MM.1S (cell line): ENCODE measurements around the gene SPIRE1.
"Not testable (repeated sequence)": the region's sequence is repeated elsewhere in the genome, so short reads cannot be mapped to it uniquely, and the experiment has no call there.

Experiments
- DNase-seq: peaks from one replicate; pipeline ENCODE4 v3.0.0-alpha.2; 2015
- H2AFZ ChIP-seq: fragments of 300-600 bp; sonication (generic); 2 replicates; pipeline ENCODE4 v1.6.0; 2016; ENCODE audit warnings: antibody characterized with exemption, low read length
- H3F3A ChIP-seq: fragments of 300-600 bp; sonication (generic); 2 replicates; pipeline ENCODE4 v1.6.1; 2016; ENCODE audit warnings: mild to moderate bottlenecking, antibody characterized with exemption, low read length, moderate library complexity, mixed read lengths; ENCODE audit not compliant: insufficient read depth
- H3K27ac ChIP-seq: fragments of 300-600 bp; sonication (generic); 2 replicates; pipeline ENCODE4 v1.5.1; 2016; ENCODE audit warnings: mild to moderate bottlenecking, low read length
- H3K27me3 ChIP-seq: fragments of 300-600 bp; sonication (generic); replicated peaks from 2 replicates; pipeline ENCODE4 v1.6.0; 2016; ENCODE audit warnings: low read length; ENCODE audit not compliant: insufficient read depth
- H3K36me3 ChIP-seq: fragments of 300-600 bp; sonication (generic); replicated peaks from 2 replicates; pipeline ENCODE4 v1.6.1; 2016; ENCODE audit warnings: mild to moderate bottlenecking, low read length, mixed read lengths; ENCODE audit not compliant: insufficient read depth
- H3K4me1 ChIP-seq: fragments of 300-600 bp; sonication (generic); 2 replicates; pipeline ENCODE4 v1.6.1; 2016; ENCODE audit warnings: low read length, mixed read lengths
- H3K4me2 ChIP-seq: fragments of 300-600 bp; sonication (generic); 2 replicates; pipeline ENCODE4 v1.6.0; 2016; ENCODE audit warnings: low read depth, low read length
- H3K4me3 ChIP-seq: fragments of 300-600 bp; sonication (generic); 2 replicates; pipeline ENCODE4 v1.5.1; 2016; ENCODE audit warnings: low read length, mixed read lengths
- H3K79me2 ChIP-seq: fragments of 300-600 bp; sonication (generic); 2 replicates; pipeline ENCODE4 v1.6.1; 2016; ENCODE audit warnings: mixed run types, low read length, mixed read lengths
- H3K9ac ChIP-seq: fragments of 300-600 bp; sonication (generic); 2 replicates; pipeline ENCODE4 v1.6.1; 2016; ENCODE audit warnings: low read length, mixed read lengths
- H3K9me2 ChIP-seq: fragments of 300-600 bp; sonication (generic); replicated peaks from 2 replicates; pipeline ENCODE4 v1.6.1; 2016; ENCODE audit warnings: mild to moderate bottlenecking, low read length, mixed read lengths; ENCODE audit not compliant: insufficient read depth
- H3K9me3 ChIP-seq: fragments of 300-600 bp; sonication (generic); replicated peaks from 2 replicates; pipeline ENCODE4 v1.6.1; 2016; ENCODE audit warnings: mild to moderate bottlenecking, low read length, mixed read lengths; ENCODE audit not compliant: insufficient read depth
- H4K20me1 ChIP-seq: fragments of 300-600 bp; sonication (generic); 2 replicates; pipeline ENCODE4 v1.6.1; 2016; ENCODE audit warnings: mild to moderate bottlenecking, low read length, moderate library complexity, mixed read lengths; ENCODE audit not compliant: insufficient read depth
- CTCF ChIP-seq: fragments of 300-600 bp; sonication (generic); IDR thresholded peaks from 2 replicates; pipeline ENCODE4 v1.5.1; 2016; ENCODE audit warnings: antibody characterized with exemption, low read length, mixed read lengths
- EZH2 ChIP-seq: fragments of 300-600 bp; sonication (generic); optimal IDR thresholded peaks from 2 replicates; pipeline ENCODE3; 2017; ENCODE audit warnings: low read depth, mild to moderate bottlenecking, antibody characterized with exemption, low read length, mixed read lengths
- EZH2phosphoT487 ChIP-seq: fragments of 300-600 bp; sonication (generic); IDR thresholded peaks from 2 replicates; pipeline ENCODE4 v1.6.1; 2018; ENCODE audit warnings: antibody characterized with exemption, low read length

SPIRE1 gene

GRCh38 chr18:12647773-12648172 lies 10.1 kb downstream of the SPIRE1 start:
- no peaks in the 10 kb centered on the region for H3K4me1 ChIP-seq
- no peaks in the 10 kb centered on the region for H3K36me3 ChIP-seq
- H3K9me2 ChIP-seq: no peaks in the 10 kb centered on the region
- no peaks in the 10 kb centered on the region for H3K27me3 ChIP-seq
- no peak overlapping the region for H3K27ac ChIP-seq
- no peaks in the 10 kb centered on the region for H3K9me3 ChIP-seq
- H3K9ac ChIP-seq: no peak overlapping the region
- H3K4me2 ChIP-seq: no peak overlapping the region
- no peak overlapping the region for H2AFZ ChIP-seq
- no peak overlapping the region for H3K4me3 ChIP-seq
- TF ChIP-seq EZH2phosphoT487: no peak
- no peak for TF ChIP-seq EZH2
- no peak for TF ChIP-seq CTCF
- H3F3A ChIP-seq: no peaks in the 10 kb centered on the region
- H4K20me1 ChIP-seq: no peaks in the 10 kb centered on the region
- no peaks in the 10 kb centered on the region for H3K79me2 ChIP-seq
- DNase-seq: no peak

GRCh38 chr18:12645751-12646203 lies 12.1 kb downstream of the SPIRE1 start:
- H3K4me2 ChIP-seq: no peak overlapping the region
- no peaks in the 10 kb centered on the region for H3F3A ChIP-seq
- H4K20me1 ChIP-seq: no peaks in the 10 kb centered on the region
- H3K9me3 ChIP-seq: no peaks in the 10 kb centered on the region
- no peak overlapping the region for H2AFZ ChIP-seq
- H3K36me3 ChIP-seq: no peaks in the 10 kb centered on the region
- no peaks in the 10 kb centered on the region for H3K27me3 ChIP-seq
- no peak overlapping the region for H3K4me3 ChIP-seq
- H3K9ac ChIP-seq: no peak overlapping the region
- TF ChIP-seq CTCF: no peak
- TF ChIP-seq EZH2: no peak
- TF ChIP-seq EZH2phosphoT487: no peak
- no peaks in the 10 kb centered on the region for H3K79me2 ChIP-seq
- H3K4me1 ChIP-seq: no peaks in the 10 kb centered on the region
- DNase-seq: no peak
- H3K27ac ChIP-seq: no peak overlapping the region
- H3K9me2 ChIP-seq: no peaks in the 10 kb centered on the region

- no peaks in the 10 kb centered on the region for H4K20me1 ChIP-seq
- TF ChIP-seq EZH2phosphoT487 (no peak), EZH2 (no peak), CTCF (no peak)
Measured at GRCh38 chr18:12645254-12645653, 12.7 kb downstream of the SPIRE1 start.

GRCh38 chr18:12643756-12644155 lies 14.2 kb downstream of the SPIRE1 start:
- not testable (repeated sequence) for H3K27ac ChIP-seq, H4K20me1 ChIP-seq, H3K79me2 ChIP-seq, H3K9ac ChIP-seq, H3K4me2 ChIP-seq, H3K9me3 ChIP-seq, H3K4me1 ChIP-seq, H3K36me3 ChIP-seq, H3K27me3 ChIP-seq, H3F3A ChIP-seq, H2AFZ ChIP-seq, H3K4me3 ChIP-seq, H3K9me2 ChIP-seq, DNase-seq

More at GRCh38 chr18:12645254-12645653, 12.7 kb downstream of the SPIRE1 start:
- Histone ChIP-seq H3K4me1 (no peaks in the 10 kb centered on the region), H3K27ac (no peak overlapping the region), H3K9me3 (no peaks in the 10 kb centered on the region), H3K4me3 (no peak overlapping the region), H3K27me3 (no peaks in the 10 kb centered on the region), H3K79me2 (no peaks in the 10 kb centered on the region), H3K36me3 (no peaks in the 10 kb centered on the region), H3K4me2 (no peak overlapping the region), H3K9ac (no peak overlapping the region), H3F3A (no peaks in the 10 kb centered on the region), H3K9me2 (no peaks in the 10 kb centered on the region), H2AFZ (no peak overlapping the region)
- no peak for DNase-seq
